ENCODE results near the gene LECT2. TPM values are rescaled to one million over a fixed set of nuclear protein-coding genes. Genes with fewer than 3 reads are reported as not detected.

Gene LECT2
- polyA plus RNA-seq, 1 donor (not counting 4 experiments of a cell fraction or from before 2014, with no cell fraction given): not detected

DNA sequence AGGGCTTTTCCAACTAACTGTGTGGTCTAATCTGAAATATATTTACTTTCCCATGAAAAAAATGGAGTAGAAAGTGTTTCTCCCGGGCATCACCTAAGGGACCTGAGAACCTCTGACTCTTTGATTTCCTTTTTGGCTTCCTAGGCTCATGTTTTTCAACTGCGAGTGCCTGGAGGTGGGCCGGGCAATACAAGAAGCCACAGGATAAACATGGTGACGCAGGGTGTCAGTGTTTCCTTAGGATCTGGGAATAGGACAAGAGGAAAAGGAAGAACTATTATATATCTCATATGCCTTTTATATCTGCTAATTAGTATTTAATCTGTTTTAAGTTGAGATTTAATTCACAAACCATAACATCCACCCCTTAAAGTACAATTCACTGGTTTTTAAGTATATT is 11.4 kb upstream of the LECT2 start:
- Histone ChIP-seq H3K4me2 (ENCODE audit: control insufficient read depth, extremely low read depth, insufficient read depth, low read depth, low read length) (no peak overlapping the region), H4K20me1 (ENCODE audit: control insufficient read depth, extremely low read depth, insufficient read depth, low read length) (no peaks in the 10 kb centered on the region), H3K36me3 (ENCODE audit: control insufficient read depth in 2 of 2, extremely low read depth in 1 of 2, insufficient read depth in 2 of 2, low read length in 2 of 2) (no peaks in the 10 kb centered on the region), H3K9me3 (ENCODE audit: control insufficient read depth, low read depth, low read length) (no peaks in the 10 kb centered on the region), H3K27me3 (ENCODE audit: control insufficient read depth, extremely low read depth, insufficient read depth, low read length) (no peaks in the 10 kb centered on the region), H3K9me1 (ENCODE audit: control insufficient read depth, extremely low read depth, insufficient read depth, low read length) (no peaks in the 10 kb centered on the region), H3K27ac (ENCODE audit: control insufficient read depth, insufficient read depth, low read length) (no peak overlapping the region), H3K9ac (ENCODE audit: control insufficient read depth, extremely low read depth, insufficient read depth, low read length) (no peak overlapping the region), H3K4me1 (ENCODE audit: control insufficient read depth, extremely low read depth, insufficient read depth, low read length) (no peaks in the 10 kb centered on the region), H3K79me2 (ENCODE audit: control insufficient read depth, insufficient read depth, low read length) (no peaks in the 10 kb centered on the region), H3K4me3 (ENCODE audit: control insufficient read depth in 2 of 3, extremely low read depth in 1 of 3, insufficient read depth in 2 of 3, low read depth in 1 of 3, low read length in 3 of 3) (no peak overlapping the region), H2AFZ (ENCODE audit: control insufficient read depth, low read length) (no peak overlapping the region)
- DNase-seq (ENCODE audit: low read depth, low spot score) (no peak), FAIRE-seq (no peak)
- dilution Hi-C loops (cut with MboI; ENCODE audit: extremely low pct_ligation_motif_present, low sequenced_read_pairs): no loop called here
- TF ChIP-seq, protein P1, sequence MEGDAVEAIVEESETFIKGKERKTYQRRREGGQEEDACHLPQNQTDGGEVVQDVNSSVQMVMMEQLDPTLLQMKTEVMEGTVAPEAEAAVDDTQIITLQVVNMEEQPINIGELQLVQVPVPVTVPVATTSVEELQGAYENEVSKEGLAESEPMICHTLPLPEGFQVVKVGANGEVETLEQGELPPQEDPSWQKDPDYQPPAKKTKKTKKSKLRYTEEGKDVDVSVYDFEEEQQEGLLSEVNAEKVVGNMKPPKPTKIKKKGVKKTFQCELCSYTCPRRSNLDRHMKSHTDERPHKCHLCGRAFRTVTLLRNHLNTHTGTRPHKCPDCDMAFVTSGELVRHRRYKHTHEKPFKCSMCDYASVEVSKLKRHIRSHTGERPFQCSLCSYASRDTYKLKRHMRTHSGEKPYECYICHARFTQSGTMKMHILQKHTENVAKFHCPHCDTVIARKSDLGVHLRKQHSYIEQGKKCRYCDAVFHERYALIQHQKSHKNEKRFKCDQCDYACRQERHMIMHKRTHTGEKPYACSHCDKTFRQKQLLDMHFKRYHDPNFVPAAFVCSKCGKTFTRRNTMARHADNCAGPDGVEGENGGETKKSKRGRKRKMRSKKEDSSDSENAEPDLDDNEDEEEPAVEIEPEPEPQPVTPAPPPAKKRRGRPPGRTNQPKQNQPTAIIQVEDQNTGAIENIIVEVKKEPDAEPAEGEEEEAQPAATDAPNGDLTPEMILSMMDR (optimal IDR thresholded peaks at IDR 0.05 in 1 of 3, IDR thresholded peaks at IDR 0.05 in 1 of 3, conservative IDR thresholded peaks at IDR 0.05 in 1 of 3; ENCODE audit: extremely low read depth in 1 of 3, insufficient read depth in 2 of 3, low read length in 3 of 3): no peak
- TF ChIP-seq EZH2 (IDR thresholded peaks at IDR 0.05; ENCODE audit: low read length): no peak

GRCh38 chr5:135965504-135965903 is 10.7 kb upstream of the LECT2 start:
- Histone ChIP-seq H3K27me3 (ENCODE audit: control insufficient read depth, extremely low read depth, insufficient read depth, low read length) (no peaks in the 10 kb centered on the region), H3K4me2 (ENCODE audit: control insufficient read depth, extremely low read depth, insufficient read depth, low read depth, low read length) (no peak overlapping the region), H2AFZ (ENCODE audit: control insufficient read depth, low read length) (no peak overlapping the region), H3K36me3 (ENCODE audit: control insufficient read depth in 2 of 2, extremely low read depth in 1 of 2, insufficient read depth in 2 of 2, low read length in 2 of 2) (no peaks in the 10 kb centered on the region), H3K79me2 (ENCODE audit: control insufficient read depth, insufficient read depth, low read length) (no peaks in the 10 kb centered on the region), H4K20me1 (ENCODE audit: control insufficient read depth, extremely low read depth, insufficient read depth, low read length) (no peaks in the 10 kb centered on the region), H3K9ac (ENCODE audit: control insufficient read depth, extremely low read depth, insufficient read depth, low read length) (no peak overlapping the region), H3K4me3 (ENCODE audit: control insufficient read depth in 2 of 3, extremely low read depth in 1 of 3, insufficient read depth in 2 of 3, low read depth in 1 of 3, low read length in 3 of 3) (no peak overlapping the region), H3K9me3 (ENCODE audit: control insufficient read depth, low read depth, low read length) (no peaks in the 10 kb centered on the region), H3K4me1 (ENCODE audit: control insufficient read depth, extremely low read depth, insufficient read depth, low read length) (no peaks in the 10 kb centered on the region), H3K9me1 (ENCODE audit: control insufficient read depth, extremely low read depth, insufficient read depth, low read length) (no peaks in the 10 kb centered on the region), H3K27ac (ENCODE audit: control insufficient read depth, insufficient read depth, low read length) (no peak overlapping the region)
- FAIRE-seq (no peak), DNase-seq (ENCODE audit: low read depth, low spot score) (no peak)
- TF ChIP-seq, protein P1 (optimal IDR thresholded peaks at IDR 0.05 in 1 of 3, IDR thresholded peaks at IDR 0.05 in 1 of 3, conservative IDR thresholded peaks at IDR 0.05 in 1 of 3; ENCODE audit: extremely low read depth in 1 of 3, insufficient read depth in 2 of 3, low read length in 3 of 3): no peak
- TF ChIP-seq EZH2 (IDR thresholded peaks at IDR 0.05; ENCODE audit: low read length): no peak
- dilution Hi-C loops (cut with MboI; ENCODE audit: extremely low pct_ligation_motif_present, low sequenced_read_pairs): no loop called here
